ENCODE measurements around the gene TNS1.
"Not testable (repeated sequence)": the region's sequence is repeated elsewhere in the genome, so short reads cannot be mapped to it uniquely, and the experiment has no call there.

Gene TNS1

GRCh38 chr2:217825469-217826235, 177.1 kb downstream of the TNS1 start:
- no peak for DNase-seq

DNA sequence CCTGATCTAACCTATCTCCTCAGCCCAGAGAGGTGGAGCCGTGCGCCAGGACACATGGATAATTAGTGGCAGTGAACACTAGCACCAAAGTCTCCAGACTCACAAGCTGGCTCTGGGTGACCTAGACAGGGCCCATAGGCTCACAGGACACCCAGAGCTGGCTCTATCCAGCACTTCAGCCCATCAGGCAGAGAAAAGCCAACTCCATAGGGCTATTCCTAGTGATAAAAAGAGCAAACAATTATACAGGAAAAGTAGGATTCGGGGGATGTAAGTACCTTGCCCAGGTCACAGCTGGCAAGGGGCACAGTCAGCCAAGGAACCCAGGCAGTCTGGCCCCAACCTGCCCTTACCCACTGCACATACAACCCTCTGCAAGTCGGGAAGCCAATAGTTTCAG, 178.6 kb downstream of the TNS1 start:
- DNase-seq, result no peak

- DNase-seq, result no peak
Measured at GRCh38 chr2:217823626-217824025, 179.2 kb downstream of the TNS1 start.

- DNase-seq, result no peak
Measured at GRCh38 chr2:217822296-217823252, 180.2 kb downstream of the TNS1 start.

DNA sequence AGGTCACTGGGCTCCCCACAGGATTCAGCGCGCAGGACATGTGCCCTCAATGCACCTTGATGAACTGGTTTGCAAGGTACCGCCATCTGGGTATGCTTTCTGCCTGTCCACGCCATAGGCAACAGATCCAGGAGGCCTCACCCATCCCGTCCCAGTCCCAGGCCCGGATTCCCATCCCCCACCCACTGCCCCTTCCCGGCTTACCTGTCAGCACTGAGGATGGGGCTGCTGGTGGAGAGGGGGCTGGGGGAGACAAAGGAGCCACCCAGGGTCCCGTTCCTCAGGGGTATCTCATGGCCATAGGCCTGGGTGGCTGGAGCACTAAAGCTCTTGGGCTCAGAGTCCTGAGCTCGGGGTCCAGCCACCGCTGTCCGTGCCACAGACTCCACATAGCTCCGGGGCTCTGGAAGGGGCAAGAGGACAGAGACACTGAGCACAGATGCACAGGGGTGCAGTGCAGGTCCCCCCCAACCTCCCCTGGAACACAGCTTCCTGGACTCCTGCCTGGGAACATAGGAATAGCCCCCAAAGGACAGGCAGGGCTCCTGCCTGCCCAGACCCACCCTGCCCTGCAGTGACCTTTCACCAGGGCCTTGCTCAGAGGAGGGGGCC, 181.2 kb downstream of the TNS1 start:
- no peak for DNase-seq

GRCh38 chr2:217820904-217821303, 181.9 kb downstream of the TNS1 start:
- DNase-seq, result no peak

- no peak for DNase-seq
Measured at GRCh38 chr2:217820091-217820819, 182.5 kb downstream of the TNS1 start.

GRCh38 chr2:217818293-217818850, 184.4 kb downstream of the TNS1 start:
- no peak for DNase-seq

DNA sequence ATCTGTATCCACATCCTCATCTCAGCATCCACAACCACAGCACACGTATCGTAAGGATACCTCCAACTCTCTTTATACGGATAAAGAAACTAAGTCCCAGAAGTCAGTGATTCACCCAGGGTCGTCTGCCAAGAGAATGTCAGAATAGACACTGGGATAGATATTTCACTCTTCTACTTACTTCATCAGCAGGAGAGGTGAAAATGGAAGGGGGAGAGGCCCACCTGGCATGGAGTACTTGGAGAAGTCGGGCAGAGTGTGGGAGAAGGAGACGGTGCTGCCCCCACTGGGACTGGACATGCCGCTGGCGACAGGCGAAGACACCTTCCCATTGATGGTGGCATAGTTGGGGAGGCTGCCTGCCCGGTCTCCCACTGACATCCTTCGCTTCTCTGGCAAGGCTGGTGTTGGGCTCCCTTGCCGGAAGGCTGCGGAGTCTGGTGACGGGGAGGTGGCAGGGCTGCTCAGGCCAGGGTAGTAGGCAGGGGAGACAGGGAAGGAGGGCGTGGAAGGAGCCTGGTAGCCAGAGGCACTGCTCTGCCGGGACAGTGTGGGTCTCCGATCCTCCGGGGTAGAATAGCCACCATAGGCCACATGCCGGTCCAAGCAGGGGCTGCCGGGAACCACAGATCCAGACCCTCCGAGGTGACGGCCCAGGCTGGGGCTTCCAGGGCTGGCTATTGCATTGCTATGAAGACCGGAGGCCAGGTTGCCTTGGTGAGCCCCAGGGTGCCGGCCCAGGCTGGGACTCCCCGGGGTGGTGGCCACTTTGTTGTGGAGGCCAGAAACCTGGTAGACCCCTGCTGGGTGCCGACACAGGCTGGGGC, 185.1 kb downstream of the TNS1 start:
- DNase-seq, result no peak

GRCh38 chr2:217816396-217816869, 186.4 kb downstream of the TNS1 start:
- DNase-seq, result no peak

DNA sequence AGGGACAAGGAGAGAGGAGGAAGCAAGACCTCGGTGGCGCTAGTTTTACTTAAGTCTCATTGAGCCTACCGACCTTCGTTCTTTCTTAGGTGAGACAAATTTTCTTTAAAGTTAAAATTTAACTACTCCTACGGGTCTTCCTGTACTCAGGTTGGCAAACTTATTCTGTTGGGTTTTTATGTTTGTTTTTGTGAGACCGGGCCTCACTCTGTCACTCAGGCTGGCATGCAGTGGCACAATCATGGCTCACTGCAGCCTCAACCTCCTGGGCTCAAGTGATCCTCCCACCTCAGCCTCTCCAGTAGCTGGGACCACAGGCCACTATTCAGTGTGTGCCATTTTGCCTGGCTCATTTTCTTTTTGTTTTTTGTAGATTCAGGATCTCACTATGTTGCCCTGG, 189.0 kb downstream of the TNS1 start:
- DNase-seq, result no peak

DNA sequence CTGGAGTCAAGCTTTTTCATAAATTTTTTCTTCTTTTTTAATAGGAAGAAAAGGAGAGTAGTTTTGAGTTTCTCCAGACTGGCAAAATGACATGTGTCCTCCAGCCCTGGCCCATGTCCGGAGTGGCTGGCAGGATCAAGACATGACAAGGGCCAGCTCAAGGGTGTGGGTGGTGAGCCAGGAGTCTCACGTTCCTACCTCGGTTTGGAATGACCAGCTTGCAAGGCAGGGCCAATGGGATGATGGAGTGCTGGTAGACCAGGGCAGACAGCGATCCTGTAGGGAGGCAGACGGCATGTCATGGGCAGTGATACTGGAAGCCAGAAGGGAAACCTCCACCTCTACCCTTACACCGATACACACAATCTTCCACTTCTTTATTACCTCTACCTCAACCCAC, 190.6 kb downstream of the TNS1 start:
- no peak for DNase-seq

DNA sequence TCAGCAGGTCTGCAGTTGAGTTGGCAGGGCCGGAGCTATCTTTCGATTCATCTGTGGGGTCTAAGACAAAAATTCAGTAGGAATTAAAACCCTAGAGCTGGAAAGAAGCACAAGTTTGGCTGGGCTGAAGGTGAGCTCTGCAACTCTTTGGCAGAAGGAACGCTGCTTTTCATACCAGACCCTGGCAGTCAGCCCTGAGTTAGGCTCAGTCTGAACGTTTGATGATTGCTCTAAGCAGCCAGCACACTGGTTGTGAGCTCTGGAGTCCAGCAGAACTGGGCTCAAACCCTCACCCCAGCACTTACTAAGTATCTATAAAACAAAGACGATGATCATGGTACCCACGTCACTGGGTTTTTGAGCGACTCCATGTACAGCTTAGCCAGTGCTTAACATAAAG, 192.5 kb downstream of the TNS1 start:
- DNase-seq, result no peak

GRCh38 chr2:217809736-217810135, 193.1 kb downstream of the TNS1 start:
- no peak for DNase-seq

- DNase-seq, result not testable (repeated sequence)
Measured at GRCh38 chr2:217808967-217809366, 193.8 kb downstream of the TNS1 start.

GRCh38 chr2:217808326-217808725, 194.5 kb downstream of the TNS1 start:
- DNase-seq, result no peak

DNA sequence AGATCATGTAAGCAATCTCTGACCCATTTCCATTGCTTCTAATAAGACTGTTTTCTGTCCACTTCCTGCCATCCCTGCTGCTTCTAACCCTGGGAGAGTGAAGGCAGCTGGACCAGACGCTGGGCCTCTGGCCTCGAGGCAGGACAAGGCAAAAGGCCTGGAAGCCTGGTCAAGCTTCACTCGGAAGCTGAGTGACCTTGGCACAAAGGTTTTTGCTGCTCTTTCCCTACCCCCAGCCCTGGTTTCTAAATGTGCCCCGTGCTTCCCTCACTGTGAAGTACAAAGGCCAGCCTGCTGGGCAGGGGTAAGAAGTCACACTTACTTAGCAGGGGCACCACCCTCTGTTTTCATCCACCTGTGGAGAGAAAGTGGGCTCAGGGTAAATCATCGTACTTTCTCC, 195.0 kb downstream of the TNS1 start:
- no peak for DNase-seq

GRCh38 chr2:217807025-217807424, 195.8 kb downstream of the TNS1 start:
- DNase-seq, result no peak

DNA sequence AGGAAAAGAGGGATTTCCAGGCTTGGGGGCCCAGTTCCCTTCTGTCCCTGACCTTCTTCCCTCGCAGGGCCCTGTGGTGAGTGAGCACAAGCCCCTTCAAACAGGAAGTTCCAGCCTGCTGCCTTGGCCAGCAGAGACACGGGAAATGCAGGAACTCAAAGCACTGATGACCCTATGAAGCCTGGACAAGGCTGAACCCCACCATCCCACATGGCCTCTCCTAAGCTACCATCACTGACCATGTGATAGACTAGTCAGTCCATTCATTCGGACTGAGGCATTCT, 196.4 kb downstream of the TNS1 start:
- no peak for DNase-seq

- no peak for DNase-seq
Measured at GRCh38 chr2:217805668-217806481, 196.9 kb downstream of the TNS1 start.
